GM18867 (cell line): ENCODE data around the gene SLC24A3.

ENCODE experiments used
- ATAC-seq: cut with Tn5 transposase; IDR thresholded peaks from one replicate; pipeline ENCODE4 v1.9.1; 2021; ENCODE audit warnings: mild to moderate bottlenecking, moderate library complexity; ENCODE audit not compliant: unreplicated experiment

SLC24A3 gene

DNA sequence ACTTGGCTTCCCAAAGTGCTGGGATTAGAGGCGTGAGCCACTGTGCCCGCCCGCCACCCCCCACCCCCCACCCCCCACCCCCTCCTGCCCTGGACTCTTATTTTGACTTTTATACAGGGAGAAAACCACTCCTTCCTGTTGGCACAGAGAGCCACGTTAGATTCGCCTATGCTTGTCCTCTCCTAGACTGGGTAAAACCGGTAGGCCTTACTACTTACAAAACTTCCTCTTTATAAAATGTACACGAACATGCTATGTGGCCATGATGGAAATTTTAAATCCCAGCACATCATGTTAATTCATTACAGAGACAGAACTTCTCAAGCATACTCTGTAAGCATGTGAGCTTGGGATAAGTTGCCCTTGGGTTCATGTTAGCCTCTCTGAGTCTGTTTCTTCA, 124.2 kb downstream of the SLC24A3 start:
- no peak for ATAC-seq

GRCh38 chr20:19338380-19338779, 125.9 kb downstream of the SLC24A3 start:
- no peak for ATAC-seq

- no peak for ATAC-seq
Measured at GRCh38 chr20:19338960-19339359, 126.5 kb downstream of the SLC24A3 start.

DNA sequence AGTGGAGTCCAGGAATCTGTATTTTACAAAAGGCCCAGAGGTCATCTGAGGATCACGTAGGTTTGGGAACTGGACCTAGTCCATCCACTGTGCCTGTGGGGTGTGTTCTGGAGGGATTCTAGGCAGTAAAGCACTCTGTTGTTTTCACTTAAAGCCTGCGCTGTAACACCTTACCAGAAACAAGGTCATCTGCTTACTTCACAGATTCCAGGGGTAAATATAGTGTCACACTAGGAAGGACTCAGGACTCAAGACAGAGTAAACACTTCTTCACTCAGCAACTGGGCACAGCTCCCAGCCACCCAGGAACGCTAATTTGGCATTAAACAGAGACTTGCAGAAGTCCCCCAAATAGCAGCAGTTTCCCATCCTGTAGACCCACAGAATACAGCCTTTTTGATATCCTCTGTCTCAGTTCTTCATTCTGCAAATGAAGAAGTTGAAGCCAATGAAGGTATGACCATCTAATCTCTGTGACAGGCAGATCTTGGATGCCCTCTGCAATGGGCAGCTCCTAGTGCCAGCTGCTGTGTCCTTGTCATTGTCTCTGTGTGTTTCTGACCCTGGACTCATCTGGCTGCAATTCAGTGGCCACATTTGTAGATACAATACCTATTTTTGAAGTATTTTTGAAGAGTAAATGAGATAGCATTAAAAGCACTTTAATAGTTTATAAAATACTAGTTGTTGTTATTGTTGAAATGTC, 129.1 kb downstream of the SLC24A3 start:
- ATAC-seq, result no peak

DNA sequence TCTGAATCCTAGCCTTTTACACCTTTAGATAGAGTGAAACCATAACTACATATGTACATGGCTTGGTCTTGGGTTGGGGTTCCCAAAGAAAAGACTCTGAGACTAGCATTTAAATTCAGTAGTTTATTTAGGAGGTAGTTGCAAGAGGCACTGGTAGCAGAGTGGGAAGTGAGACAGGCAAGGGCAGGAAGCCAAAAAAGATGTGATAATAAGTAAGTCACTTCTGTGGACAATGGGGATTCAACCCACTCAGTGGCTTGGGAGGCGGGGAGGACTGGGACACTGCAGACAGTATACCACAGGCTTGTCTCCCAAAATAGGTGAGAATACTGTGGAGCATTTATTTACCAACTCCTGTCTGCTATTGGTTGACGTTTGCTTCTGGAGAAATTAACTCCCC, 131.9 kb downstream of the SLC24A3 start:
- ATAC-seq, result no peak

- ATAC-seq, result peak; percentile 86
Measured at GRCh38 chr20:19347943-19348456, 135.6 kb downstream of the SLC24A3 start.

DNA sequence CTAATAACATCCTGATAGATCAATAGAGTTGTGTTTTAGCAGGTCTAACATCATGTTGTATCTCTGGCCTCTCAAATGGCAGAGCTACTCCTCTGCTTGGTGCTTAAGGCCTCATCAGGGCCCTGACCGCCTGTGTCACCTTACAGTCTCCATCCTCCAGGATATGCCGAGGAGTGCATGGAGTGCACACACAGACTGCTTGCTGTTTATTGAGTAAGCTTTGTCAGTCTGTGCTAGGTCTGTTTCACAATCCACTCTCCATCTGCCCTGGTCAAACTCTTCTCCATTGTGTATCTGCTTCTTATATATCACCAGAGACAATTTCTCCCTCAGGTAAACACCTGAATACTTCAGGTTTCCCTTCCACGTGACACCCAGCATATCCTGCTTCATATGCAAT, 136.1 kb downstream of the SLC24A3 start:
- ATAC-seq, result no peak

DNA sequence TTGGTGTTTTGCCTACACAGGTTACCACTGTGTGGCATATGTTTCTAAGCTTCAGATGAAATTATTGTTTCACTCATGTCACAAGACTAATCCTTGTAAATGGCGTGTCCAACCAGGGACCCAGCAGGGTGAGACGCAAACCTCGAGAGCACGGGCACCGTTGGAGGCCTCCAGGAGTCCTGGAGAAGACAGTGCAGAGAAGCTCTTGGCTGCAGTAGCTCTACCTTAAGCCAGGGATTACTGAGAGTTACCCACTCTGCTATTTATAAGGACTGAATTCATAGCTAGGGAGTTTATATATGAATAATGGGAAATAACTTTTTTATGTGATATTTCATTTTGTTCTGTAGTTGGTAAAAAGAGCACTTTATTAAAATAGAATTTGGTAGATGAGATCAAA, 137.4 kb downstream of the SLC24A3 start:
- ATAC-seq, result no peak

DNA sequence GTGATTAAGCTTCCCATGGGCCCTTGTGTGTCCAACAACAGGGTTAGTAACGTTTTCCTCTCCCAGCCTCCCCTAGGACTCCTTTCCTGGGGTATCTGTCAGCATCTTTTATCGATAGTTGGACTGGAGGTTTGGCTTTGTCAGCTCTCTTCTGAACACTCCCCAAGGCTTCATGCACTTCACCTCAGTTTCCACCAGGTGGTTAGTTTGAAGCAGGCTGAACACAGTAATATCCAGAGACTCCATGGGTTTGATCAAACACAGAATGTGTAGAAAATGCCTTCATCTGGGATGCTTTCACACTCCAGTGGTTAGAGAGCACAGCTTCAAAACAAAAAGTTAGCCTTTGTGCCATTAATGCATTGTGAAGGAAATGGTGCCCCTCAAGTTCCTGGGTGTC, 139.1 kb downstream of the SLC24A3 start:
- no peak for ATAC-seq

DNA sequence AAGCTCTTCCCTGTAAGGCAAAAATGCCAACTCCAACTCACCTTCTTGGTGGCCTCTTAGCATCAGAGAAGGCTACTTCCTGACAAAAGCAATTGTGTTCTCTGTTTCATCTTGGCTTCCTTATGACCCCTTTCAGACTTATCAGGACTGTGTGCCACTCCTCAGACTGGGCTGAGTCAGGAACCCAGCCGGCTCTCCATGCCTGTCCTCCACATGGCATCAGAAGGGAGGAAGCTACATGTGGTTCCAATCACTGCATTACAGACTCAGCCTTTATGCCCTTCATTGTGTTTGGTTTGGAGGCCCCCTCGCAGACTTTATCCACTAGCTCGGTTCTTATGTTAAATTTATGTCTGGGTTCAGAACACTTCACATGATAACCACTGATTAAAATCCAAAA, 142.5 kb downstream of the SLC24A3 start:
- ATAC-seq, result no peak

DNA sequence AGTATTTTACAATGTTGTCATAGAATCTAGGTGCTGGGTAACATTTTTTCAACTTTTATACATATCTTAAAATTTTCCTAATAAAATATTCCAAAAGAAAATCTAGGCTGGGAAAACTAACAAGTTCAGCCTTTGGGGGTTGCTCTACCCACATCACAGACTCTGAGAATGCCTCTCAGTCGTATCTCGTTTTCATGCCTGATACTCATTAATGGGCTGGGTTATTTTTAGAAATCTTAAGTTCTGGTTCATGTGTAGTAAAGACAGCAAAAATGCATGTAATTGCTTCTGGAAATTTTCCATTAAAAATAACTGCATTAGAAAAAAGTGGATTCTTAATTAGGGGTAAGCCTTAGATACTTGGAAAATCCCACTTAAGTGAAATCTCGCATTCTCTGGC, 149.3 kb downstream of the SLC24A3 start:
- ATAC-seq, result no peak

GRCh38 chr20:19363476-19363875, 151.0 kb downstream of the SLC24A3 start:
- ATAC-seq, result no peak

DNA sequence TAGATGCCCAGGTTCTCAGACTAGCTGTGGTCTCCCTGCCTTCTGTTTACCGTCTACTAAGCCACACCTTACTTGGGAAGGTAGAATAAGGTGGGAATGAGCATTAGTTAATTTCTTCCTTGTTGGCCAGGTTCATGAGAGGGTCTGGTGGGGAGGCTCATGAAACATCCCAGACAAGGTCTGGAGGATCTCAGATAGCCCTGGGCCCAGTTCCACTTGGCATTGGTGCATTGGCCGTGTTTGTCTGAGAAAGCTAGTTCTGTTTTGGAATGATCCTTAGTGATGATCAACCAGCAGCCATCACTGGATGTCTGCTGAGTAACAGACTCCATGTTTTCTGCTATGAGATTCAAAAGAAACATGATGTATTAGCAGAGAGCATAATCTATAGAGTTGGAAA, 155.1 kb downstream of the SLC24A3 start:
- ATAC-seq, result no peak

DNA sequence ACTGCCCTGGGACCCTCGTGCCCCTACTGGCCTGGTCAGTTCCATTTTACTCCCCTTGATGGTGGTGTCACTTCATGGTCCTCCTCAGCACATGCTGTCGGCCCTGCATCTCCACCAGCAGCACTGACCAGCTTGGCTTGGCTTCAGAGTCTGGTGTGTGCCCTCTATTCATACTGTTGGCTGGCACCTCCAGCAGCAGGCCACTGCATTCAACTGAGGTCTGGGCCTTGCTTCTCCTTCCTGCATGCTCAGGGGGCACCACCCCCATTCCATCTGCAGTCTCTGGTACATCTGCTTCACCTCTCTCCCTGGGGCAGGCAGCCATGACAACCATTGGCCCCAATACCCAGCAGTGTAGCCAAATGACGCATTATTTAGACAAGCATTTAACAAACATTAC, 155.9 kb downstream of the SLC24A3 start:
- no peak for ATAC-seq

DNA sequence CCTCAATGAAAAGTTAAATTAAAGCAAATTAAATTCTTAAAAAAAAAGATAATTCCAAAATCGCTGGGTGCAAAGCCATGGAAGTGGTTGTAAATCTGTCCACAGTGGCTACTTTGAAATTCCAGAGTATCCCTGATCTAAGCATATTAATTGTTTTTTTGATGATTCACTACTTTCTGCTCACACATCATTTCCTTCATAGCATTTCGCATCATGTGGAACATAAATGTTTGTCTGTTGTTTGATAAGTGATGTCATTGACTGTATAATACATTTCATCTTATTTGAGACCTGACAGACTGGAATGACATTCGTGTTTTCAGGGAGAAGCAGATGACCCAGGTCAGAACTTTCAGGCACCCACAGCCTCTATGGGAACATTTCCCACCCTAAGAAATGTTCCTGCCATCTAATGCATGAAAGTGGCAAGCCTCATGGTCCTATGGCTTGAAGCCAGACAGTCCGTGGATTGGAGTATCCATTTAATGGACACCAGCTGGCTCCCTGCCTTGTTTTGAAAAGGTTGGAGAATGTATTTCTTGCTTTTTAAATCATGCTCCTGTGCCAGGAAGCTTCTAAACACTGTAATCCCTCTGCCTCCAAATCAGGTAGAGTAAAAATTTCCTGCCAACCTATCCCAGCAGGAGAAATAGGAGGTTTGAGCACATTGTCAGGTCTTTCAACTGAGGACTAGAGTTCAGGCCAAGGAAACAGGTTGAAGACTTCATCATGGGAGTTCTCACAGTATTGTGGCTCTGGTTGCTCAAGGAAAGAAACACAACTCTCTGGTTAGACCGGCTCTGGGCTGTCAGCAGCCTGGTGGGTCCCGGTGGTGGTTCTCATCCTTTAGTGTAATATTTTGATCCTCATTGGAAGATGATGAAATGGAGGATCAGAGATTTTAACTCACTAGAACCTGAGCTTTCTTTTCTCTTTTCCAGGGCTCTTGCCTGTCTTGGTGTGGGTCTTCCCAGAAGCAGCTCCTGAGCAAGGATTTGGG, 157.9 kb downstream of the SLC24A3 start:
- ATAC-seq, result no peak

DNA sequence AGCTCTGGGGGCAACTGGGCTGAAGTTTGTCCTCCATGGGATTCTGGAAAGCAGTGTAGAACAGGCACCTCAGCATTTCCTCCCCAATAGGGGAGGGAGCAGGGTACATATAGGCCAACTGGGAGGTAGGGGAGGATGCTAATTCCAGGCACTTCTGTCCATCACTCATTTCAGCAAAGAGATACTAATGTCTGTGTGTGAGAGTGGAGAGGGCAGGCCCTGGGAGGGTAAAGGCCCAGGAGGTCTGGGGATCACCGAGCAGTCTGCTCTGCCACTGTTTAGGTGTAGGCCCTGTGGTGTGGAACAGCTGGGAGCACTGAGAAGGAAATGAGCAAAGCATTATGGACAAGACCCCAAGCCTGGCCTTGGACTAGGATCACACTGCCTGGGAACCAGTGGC, 158.7 kb downstream of the SLC24A3 start:
- ATAC-seq, result no peak

DNA sequence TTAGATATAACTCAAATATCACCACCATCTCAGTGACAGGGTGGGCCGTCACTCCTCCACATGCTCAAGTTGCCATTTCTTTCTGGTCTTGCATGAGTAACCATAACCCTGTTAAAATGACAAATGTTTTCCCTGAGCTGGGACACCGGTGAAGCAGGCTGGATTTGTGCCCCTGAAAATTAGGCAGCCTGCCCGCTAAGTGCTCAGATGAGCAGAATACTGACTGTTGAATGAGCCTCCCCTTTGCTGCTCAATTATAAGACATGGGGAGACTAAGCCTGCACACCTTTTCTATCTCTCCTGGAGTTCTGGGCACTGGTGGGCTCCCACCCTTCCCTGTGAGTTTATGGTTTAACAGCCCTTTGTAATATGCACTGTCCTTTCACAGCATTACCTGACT, 161.8 kb downstream of the SLC24A3 start:
- no peak for ATAC-seq

DNA sequence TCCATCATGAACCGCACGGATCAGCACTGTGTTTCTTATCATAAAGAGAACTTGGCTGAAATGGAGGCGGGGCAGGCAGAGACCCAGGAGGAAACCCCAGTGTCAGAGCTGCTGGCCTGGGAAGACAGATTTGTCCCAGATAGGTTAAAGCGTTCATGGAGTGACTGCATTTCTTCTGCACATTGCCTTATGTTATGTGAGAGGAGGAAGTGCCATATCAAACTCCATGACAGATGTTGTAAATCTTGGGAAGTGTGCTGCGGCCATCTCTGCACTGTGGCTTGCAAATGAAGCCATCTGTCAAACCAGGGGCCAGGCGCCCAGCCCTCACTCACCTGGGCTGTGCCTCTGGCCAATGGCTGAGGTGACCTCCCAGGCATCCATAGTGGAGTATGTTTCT, 163.0 kb downstream of the SLC24A3 start:
- no peak for ATAC-seq

DNA sequence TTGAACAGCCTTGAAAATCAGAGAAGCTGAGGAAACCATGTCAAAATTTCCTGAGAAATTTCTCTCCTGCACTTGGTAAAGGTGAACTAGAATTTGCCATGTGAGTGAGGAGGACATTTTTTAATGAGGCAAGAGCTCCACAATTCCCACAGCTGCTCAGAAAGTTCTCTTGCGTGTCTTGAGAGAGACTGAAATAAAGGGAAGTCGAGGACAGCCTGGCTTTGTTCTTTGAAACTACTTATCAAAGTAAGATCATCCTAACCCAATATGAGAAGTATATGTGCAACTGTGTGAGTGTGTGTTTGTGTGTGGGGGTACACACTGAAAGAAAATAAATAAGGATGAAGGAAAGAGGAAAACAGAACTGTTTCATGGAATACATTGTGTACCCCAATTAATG, 163.4 kb downstream of the SLC24A3 start:
- ATAC-seq, result no peak

GRCh38 chr20:19376451-19377229, 164.2 kb downstream of the SLC24A3 start:
- no peak for ATAC-seq

DNA sequence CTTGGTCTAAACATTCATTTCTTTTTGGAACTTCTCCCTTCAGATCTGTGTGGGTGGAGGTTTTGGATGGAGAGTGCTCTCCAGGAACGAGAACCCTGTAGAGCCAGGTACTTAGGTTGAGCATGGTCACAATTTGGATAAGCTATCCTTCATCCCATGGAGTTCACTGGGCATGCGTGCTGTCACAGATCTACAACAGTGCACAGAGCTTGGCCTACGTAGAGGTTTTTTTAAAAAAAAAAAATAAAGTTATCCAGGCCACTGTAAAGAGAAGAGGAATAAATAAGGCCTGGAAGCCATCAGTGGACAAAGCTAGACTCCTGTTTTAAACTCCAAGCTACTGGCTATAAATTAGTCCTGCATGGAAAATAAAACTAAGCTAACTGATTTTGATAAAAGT, 165.6 kb downstream of the SLC24A3 start:
- no peak for ATAC-seq
